ENCODE measurements around the gene DYSF.

DNA sequence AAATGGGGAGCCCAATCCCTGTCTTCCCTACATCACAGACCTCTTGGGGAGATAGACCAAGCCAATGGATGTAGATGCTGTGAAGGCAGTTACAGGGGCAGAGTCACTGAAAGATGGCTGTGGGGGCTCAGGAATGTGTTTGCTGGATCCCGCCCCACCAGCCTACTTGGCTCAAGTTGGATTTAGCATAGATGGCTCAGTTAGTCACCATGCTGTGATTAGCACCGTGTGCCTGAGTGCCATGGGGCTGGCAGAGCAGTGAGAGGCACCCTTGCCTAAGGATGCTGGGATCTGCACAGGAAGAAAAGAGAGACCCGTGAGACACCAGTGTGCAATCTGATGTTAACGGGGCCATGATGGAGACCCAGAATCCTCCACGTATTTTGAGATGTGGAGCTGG, 228.3 kb downstream of the DYSF start:
- no peak for TF ChIP-seq MEF2A (IDR thresholded peaks at IDR 0.05; ENCODE audit: borderline replicate concordance, low read depth)
- TF ChIP-seq, protein P1, sequence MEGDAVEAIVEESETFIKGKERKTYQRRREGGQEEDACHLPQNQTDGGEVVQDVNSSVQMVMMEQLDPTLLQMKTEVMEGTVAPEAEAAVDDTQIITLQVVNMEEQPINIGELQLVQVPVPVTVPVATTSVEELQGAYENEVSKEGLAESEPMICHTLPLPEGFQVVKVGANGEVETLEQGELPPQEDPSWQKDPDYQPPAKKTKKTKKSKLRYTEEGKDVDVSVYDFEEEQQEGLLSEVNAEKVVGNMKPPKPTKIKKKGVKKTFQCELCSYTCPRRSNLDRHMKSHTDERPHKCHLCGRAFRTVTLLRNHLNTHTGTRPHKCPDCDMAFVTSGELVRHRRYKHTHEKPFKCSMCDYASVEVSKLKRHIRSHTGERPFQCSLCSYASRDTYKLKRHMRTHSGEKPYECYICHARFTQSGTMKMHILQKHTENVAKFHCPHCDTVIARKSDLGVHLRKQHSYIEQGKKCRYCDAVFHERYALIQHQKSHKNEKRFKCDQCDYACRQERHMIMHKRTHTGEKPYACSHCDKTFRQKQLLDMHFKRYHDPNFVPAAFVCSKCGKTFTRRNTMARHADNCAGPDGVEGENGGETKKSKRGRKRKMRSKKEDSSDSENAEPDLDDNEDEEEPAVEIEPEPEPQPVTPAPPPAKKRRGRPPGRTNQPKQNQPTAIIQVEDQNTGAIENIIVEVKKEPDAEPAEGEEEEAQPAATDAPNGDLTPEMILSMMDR (IDR thresholded peaks at IDR 0.05): no peak
- TF ChIP-seq, protein P2, sequence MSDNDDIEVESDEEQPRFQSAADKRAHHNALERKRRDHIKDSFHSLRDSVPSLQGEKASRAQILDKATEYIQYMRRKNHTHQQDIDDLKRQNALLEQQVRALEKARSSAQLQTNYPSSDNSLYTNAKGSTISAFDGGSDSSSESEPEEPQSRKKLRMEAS (IDR thresholded peaks at IDR 0.05; ENCODE audit: low read depth): no peak
- no peak for TF ChIP-seq GABPA (IDR thresholded peaks at IDR 0.05; ENCODE audit: low read depth)
